SKM-1 treated with dmso at 0.1 percent for 144 hours (cell line): ENCODE data around the gene ODR4.
"Not testable (repeated sequence)": the region's sequence is repeated elsewhere in the genome, so short reads cannot be mapped to it uniquely, and the experiment has no call there.

Experiments used
- DNase-seq: peaks from one replicate; lab custom pipeline; 2025; ENCODE audit not compliant: unreplicated experiment; lab: John Stamatoyannopoulos, UW

Gene ODR4

GRCh38 chr1:186375152-186375928 is at the start of gene ODR4, which contains the start of gene TPR:
ODR4 (plus strand) TSS chr1:186375838; CDS start chr1:186379786, 3,948 bp downstream.
TPR (minus strand) TSS chr1:186375253; CDS start chr1:186375028, 225 bp downstream.
- peak; percentile 100 for DNase-seq

GRCh38 chr1:186326009-186326408 is 49.6 kb upstream of the ODR4 start:
- no peak for DNase-seq

GRCh38 chr1:186327331-186327730 is 48.3 kb upstream of the ODR4 start:
- no peak for DNase-seq

- DNase-seq = no peak
Measured at GRCh38 chr1:186330758-186331157, 44.9 kb upstream of the ODR4 start.

GRCh38 chr1:186337554-186337953 is 38.1 kb upstream of the ODR4 start:
- no peak for DNase-seq

- DNase-seq = no peak
Measured at GRCh38 chr1:186340772-186341171, 34.9 kb upstream of the ODR4 start.

- not testable (repeated sequence) for DNase-seq
Measured at GRCh38 chr1:186347837-186348691, 27.6 kb upstream of the ODR4 start.

- peak; percentile 46 for DNase-seq
Measured at GRCh38 chr1:186374303-186375151, 1.1 kb upstream of the ODR4 start.

- DNase-seq = no peak
Measured at GRCh38 chr1:186375929-186376319, 286 bp downstream of the ODR4 start.

- no peak for DNase-seq
Measured at GRCh38 chr1:186386725-186387383, 11.2 kb downstream of the ODR4 start.

GRCh38 chr1:186390925-186391324 is 15.3 kb downstream of the ODR4 start:
- DNase-seq = no peak

- no peak for DNase-seq
Measured at GRCh38 chr1:186391841-186392240, 16.2 kb downstream of the ODR4 start.

- DNase-seq = not testable (repeated sequence)
Measured at GRCh38 chr1:186392711-186393110, 17.1 kb downstream of the ODR4 start.

- DNase-seq = not testable (repeated sequence)
Measured at GRCh38 chr1:186401446-186401845, 25.8 kb downstream of the ODR4 start.

- DNase-seq = no peak
Measured at GRCh38 chr1:186403632-186404031, 28.0 kb downstream of the ODR4 start.

- DNase-seq = peak; percentile 66
Measured at GRCh38 chr1:186404454-186405051, 28.9 kb downstream of the ODR4 start.

- no peak for DNase-seq
Measured at GRCh38 chr1:186409091-186409490, 33.5 kb downstream of the ODR4 start.

- DNase-seq = no peak
Measured at GRCh38 chr1:186413319-186413718, 37.7 kb downstream of the ODR4 start.

- DNase-seq = no peak
Measured at GRCh38 chr1:186418503-186418902, 42.9 kb downstream of the ODR4 start.

- DNase-seq = no peak
Measured at GRCh38 chr1:186420311-186420710, 44.7 kb downstream of the ODR4 start.
